GM19328 (cell line): Measurements from ENCODE around the gene OSBPL1A.
"Not testable (repeated sequence)": the region's sequence is repeated elsewhere in the genome, so short reads cannot be mapped to it uniquely, and the experiment has no call there.

ENCODE experiments used
- ATAC-seq: cut with Tn5 transposase; IDR thresholded peaks from one replicate; pipeline ENCODE4 v1.9.1; 2021; ENCODE audit warnings: mild to moderate bottlenecking, moderate library complexity; ENCODE audit not compliant: unreplicated experiment

OSBPL1A gene

DNA sequence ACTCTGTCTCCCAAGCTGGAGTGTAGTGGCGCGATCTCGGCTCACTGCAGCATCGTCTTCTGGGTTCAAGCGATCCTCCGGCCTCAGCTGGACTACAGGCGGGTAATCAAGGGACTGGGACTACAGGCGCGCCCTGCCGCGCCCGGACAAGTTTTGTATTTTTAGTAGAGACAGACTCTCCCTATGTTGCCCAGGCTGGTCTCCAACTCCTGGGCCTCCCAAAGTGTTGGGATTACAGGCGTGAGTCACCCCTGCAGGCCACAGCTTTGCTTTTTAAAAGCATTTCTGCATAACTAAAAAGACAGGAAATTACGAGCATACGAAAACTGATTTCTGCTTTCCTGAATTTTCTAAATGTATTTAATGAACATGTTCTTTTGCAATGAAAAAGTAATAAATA lies 916 bp upstream of the OSBPL1A start:
- no peak for ATAC-seq

DNA sequence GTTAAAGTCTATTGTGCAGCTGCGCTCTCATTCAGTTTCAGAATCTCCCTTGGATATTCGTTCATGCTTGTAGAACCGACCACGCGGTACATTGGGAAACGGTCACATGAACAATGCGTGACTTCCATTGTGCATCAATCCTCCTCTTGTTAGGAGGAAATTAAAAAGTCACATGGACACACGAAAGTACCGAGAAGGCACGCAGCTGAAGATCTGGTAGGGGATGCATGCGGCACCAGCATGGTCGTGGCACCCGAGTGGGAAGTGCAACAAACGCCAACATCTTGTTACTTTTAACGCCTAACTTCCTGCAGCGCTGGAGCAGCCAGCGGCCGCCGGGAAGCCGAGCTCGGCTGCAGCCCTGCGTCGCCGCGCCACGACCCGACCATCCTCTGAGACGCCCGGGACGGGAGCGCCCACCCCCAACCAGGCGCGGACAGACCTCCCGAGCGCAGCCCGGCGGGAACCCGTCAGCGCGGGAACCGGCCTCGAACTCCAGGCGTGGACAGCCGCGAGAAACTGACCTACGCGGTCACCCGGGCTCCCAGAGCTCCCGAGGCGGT lies 412 bp downstream of the OSBPL1A start:
- no peak for ATAC-seq

DNA sequence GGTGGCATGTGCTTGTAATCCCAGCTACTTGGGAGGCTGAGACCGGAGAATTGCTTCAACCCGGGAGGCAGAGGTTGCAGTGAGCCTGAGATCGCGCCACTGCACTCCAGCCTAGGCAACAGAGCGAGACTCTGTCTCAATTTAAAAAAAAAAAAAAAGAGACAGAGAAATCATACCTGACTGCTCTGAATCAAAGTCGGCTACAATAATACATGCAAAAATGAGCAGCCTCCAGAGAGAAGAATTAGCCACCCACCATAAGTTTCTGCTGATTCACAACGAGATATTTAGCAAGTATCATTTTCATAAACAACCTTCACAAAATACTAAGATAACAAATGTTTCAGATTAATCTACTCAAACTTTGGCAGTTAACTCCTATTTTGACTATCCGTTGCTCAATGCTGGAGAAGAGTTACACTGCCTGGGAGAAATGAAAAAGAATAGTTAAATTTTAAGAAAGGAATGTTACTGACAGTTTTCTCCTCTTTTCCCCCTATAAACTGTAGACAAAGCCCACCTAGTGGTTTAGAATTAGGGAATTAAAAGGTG lies 1.5 kb downstream of the OSBPL1A start:
- ATAC-seq: no peak

DNA sequence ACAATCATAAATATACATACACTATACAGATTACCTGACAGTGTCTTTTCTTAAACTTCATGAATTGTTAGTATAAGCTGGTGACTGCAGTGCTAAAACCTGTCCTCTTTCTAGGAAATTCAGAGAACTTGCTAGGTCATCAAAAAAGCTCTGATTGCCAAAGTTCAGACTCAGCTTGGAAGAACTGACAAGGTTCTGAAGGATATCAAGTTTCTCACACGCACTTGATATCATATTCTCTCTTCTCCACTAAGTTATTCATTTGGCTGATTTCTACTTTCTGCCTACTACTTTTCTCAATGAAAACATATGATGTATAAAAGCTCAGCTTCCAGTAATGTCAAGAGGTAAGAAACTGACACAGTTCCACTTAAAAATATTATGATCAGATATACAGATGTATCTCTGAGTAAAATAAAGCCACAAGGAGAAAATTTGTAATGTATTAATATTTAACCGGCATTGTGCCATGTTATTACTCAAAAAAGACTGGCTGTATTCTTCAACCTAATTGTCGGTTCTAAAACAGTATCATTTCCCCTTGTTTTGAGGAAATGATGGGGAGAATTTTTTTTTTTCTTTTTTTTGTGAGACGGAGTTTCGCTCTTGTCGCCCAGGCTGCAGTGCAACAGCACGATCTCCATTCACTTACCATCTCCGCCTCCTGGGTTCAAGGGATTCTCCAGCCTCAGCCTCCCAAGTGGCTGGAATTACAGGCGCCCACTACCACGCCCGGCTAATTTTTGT lies 2.4 kb downstream of the OSBPL1A start:
- no peak for ATAC-seq

DNA sequence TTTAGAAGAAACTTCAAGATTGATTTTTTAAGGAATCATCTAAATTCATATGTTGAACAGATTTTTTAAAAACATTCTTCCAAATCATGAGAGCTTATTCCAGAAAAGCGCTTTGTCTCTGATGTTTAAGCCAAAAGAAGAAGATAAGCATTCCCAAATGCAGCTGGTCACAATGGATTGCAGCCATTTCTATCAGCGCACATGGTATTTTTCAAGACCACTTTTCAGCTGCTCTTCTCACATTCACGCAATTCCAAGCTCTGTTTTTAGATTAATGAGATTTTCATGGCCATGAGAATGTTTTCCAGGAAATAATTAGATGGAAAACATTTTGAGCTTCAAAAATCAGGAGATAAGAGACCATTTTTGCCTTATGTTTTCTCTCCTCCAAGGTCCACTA lies 8.7 kb downstream of the OSBPL1A start:
- ATAC-seq: no peak

DNA sequence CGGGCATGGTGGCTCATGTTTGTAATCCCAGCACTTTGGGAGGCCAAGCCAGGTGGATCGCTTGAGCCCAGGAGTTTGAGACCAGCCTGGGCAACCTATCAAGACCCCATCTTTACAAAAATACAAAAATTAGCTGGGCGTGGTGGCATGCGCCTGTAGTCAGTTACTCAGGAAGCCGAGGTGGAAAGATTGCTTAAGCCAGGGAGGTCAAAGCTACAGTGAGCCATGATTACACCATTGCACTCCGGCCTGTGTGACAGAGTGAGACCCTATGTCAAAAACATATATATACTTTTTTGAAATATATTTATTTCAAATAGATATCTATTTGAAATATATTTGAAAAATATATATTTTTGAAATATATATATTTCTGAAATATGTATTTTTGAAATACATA lies 10.9 kb downstream of the OSBPL1A start:
- ATAC-seq: no peak

DNA sequence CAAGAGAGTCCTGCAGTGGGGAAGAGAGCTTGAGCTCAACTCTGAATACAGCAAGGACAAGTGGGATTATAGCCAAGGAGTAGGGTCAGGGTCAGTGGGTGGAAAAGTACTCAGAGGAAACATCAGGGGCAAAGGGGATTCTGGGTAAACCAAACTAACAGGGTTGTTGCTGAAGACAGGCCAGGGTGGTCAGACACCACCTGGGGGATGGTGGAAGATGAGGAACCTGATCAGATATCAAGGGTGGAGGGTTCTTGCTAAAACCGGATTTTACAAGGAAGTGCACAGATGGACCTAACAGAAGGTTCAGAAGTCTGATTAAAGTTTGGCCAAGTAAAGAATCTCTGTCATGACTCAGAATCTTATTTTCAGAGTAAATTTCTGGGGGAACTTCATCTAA lies 16.5 kb downstream of the OSBPL1A start:
- ATAC-seq: no peak

DNA sequence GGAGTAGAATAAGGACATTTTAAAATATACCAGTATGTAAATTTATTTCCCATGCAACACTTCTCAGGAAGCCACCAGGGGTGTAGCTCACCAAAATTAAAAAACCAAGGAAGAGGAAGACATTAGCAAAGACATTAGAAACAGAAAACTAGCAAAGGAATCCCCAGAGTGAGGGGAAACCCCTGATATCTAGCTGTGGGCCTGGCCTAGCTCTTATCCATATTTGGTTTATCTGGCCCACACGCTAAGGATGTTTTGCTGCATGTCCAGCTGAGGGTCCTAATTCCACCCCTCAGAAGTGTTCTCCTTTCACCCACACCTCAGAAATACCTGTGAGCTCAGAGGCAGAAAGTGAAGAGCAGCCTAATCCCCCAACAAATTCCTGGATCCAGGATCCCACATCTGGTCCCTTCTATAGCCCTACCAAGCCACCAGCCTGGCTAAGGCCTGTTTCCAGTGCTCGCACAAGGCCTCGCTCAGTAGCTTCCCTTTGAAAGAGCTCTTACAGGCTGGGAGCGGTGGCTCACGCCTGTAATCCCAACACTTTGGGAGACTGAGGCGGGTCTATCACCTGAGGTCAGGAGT lies 17.4 kb downstream of the OSBPL1A start:
- no peak for ATAC-seq

DNA sequence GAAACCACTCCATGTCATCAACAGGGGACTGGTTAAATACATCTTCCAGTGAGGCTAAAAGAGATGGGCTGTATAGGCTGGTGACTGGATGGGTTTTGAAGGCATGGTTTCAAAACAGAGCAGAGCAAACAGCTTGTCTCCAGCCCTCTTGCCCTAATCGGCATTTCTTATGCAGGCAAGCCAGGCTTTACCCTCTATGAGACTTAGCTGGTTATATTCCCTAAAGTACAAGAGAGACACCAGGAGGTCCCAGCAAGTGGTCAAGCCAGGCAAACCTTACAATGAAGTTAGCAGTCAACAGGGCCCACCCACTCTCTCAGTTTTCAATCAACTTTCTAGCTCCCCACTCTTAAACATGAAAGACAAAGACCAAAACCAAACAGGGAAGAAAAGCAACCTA lies 19.0 kb downstream of the OSBPL1A start:
- ATAC-seq: no peak

DNA sequence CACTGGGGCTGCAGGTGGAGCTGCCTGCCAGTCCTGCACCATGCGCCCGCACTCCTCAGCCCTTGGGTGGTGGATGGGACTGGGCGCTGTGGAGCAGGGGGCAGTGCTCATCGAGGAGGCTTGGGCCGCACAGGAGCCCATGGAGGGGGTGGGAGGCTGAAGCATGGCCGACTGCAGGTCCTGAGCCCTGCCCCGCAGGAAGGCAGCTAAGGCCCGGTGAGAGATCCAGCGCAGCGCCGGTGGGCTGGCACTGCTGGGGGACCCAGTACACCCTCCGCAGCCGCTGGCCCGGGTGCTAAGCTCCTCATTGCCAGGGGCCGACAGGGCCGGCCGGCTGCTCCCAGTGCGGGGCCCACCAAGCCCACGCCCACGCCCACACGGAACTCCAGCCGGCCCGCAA lies 21.1 kb downstream of the OSBPL1A start:
- not testable (repeated sequence) for ATAC-seq

DNA sequence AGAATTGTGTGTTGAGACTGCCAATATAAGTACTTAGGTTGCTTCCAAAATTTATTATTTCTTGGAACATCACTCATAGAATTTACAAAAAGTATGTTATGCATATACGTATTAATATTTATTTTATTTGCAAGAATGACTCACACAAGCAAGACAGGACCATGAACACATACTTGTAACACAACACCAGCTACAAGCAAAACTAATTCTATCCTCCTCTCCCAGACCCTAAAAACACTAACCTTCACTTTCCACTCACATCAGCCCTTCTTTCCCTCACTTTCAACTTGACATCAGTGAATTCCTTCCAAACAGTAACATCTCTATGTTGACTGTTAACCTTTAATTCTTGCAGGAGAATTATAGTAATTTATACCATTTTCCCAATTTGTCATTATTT lies 24.3 kb downstream of the OSBPL1A start:
- ATAC-seq: no peak

DNA sequence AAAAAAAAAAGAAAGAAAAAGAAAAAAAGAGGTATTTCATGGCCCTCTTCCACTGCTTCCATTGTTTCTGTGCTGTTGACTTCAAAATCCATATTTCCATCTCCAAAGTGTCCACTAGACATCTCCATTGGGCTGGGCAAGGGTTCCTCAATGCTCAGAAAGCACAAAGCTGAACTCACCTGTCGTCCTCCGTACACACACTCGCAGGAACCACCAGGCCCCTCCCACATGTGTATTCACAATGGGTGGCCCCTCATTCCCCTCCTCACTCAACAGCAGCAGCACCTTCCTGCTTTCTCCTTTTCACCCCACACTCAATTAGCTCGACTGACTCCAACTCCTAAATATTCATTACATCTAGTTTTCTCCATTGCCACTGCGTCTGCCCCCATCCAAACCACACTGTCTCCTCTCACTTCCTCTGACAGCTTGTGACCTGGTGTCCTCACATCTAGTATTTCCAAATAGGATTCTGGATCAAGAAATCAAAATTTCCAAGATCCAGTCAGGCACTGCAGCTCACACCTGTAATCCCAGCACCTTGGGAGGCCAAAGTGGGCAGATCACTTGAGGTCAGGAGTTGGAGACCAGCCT lies 25.2 kb downstream of the OSBPL1A start:
- ATAC-seq: no peak

DNA sequence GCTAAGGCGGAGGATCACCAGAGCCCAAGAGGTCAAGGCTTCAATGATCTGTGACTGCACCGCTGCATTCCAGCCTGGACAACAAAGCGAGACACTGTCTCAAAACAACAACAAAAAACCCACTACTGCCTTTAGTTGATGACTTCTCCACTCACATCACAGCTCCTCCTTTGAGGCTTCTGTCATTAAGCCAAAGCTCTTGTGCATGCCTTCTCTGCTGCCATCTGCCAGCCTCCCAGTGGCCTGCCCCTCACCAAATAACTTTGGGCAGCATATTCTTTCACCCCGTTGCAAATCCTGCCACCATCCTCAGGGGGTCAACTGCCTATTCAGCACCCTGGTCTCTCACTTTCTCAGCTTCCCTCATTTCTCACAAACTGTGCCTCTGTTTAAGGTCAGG lies 27.5 kb downstream of the OSBPL1A start:
- no peak for ATAC-seq

DNA sequence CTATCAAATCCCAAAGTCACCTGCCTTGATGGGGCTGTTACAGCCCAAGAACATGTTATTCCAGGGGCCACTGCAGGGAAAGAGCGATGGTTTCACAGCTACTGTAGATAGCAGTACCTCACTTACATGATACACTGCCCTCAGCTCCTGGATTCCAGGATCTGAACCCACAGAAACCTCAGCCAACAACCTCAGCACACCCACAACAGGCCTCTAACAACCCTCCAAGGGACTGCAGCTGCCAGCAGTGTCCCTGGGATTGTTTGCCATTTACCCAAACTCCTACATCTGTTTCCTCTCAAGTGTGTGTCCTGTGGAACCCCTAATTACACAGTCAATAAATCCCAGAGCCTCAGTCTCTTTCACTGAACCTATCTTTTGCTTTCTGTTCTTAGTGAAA lies 28.2 kb downstream of the OSBPL1A start:
- ATAC-seq: no peak

DNA sequence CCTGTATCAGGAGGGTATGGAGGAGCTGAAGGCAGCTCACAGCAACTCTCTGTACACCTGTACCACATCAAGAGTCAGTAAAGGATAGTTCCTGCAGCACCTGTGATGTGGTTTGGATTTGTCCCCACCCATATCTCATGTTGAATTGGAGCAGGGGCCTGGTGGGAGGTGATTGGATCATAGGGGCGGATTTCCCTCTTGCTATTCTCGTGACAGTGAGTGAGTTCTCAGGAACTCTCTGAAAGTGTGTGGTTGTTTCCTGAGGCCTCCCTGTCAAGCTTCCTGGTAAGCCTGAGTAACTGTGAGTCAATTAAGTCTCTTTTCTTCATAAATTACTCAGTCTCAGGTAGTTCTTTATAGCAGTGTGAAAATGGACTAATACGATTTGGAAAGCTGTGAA lies 28.9 kb downstream of the OSBPL1A start:
- no peak for ATAC-seq

DNA sequence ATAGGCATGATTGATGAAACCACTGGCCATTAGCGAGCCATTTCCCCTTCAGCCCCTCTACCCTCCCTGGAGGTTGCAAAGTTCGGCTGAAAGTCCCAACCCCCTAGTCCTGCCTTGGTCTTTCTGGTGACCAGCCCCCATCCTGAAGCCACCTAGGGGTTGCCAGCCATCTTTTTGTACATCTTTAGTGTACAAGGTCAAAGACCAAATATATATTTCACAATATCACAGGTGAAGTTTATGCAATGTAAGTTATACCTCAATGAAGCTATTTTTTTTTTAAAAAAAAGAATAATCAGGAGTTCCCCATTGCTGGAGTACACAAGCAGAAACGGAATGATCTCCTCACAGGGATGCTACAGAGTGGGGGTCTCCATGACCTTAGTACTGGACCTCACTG lies 31.3 kb downstream of the OSBPL1A start:
- no peak for ATAC-seq

DNA sequence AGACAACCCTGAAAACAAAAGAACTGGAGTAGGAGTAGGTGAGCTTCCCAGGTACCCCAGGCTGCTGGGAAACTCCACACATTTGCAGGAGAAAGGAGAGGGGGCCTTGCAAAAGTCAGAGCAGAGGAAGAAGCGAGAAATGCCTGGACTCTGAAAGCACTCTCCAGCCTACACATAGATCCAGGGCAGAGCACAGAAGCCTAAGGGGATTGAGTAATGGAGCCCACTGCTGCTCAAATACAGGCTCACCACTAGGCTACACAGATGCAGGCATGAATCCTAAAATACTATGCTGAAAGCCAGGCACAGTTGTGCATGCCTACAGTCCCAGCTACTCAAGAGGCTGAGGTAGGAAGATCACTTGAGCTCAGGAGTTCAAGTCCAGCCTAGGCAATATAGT lies 33.4 kb downstream of the OSBPL1A start:
- no peak for ATAC-seq

DNA sequence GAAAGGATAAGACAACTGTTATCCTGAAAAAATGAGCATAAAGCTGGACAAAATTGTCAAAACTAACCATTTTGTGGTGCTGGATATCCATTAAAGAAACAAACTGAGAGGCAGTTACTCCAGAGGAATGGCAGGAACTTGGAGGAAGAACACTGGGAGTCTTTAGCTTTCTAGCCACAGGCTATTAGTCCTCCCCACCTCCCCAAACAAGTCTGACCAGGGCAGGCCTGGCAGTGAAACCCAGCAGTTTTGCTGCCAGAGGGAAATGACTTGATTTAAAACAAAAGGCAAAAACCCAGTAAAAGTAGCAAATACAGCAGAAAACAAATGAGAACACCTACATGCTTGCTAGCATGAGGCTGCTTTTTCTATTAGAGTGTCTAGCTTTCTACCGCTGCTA lies 34.9 kb downstream of the OSBPL1A start:
- no peak for ATAC-seq

DNA sequence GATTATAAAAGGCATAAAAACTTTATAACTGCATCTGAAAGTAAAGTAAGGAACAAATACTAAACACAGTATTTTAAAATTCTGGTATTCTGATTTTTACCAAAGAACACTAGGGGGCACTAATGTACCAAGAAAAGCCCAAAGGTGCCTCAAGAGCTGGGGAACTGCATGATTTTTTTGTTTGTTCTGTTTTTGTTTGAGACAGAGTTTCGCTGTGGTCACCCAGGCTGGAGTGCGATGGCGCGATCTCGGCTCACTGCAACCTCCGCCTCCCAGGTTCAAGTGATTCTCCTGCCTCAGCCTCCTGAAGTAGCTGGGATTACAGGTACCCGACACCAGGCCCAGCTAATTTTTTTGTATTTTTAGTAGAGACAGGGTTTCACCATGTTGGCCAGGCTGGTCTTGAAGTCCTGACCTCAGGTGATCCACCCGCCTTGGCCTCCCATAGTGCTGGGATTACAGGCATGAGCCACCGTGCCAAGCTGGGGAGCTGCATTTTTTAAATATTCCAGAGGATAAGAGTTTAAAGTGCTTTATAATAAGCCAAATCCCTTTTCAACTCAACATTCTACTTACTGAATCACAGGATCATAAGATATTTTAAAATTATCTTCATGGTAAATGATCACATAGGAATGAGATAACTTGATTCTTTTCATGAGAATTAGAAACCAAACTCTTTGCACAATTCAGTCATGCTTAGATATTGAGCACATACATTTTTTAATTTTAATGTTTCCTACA lies 37.7 kb downstream of the OSBPL1A start:
- ATAC-seq: not testable (repeated sequence)

DNA sequence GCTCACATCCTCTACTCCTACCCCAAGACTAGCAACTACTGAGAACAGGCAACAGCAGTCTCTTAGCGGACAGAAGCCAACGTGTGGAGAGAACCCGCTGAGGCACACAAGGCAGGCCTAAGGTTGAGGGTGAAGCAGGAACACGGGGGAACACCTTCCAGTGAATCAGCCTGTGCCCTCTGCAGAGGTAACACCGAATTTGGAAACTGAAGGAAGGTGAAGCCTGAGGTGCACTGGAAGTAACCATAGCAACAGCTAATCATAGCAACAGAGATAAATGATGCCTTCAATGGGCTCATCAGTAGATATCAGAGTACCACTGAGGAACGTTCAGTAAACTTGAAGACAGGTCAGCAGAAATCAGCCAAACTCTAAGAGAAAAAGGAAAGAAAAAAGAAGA lies 43.3 kb downstream of the OSBPL1A start:
- ATAC-seq: no peak

DNA sequence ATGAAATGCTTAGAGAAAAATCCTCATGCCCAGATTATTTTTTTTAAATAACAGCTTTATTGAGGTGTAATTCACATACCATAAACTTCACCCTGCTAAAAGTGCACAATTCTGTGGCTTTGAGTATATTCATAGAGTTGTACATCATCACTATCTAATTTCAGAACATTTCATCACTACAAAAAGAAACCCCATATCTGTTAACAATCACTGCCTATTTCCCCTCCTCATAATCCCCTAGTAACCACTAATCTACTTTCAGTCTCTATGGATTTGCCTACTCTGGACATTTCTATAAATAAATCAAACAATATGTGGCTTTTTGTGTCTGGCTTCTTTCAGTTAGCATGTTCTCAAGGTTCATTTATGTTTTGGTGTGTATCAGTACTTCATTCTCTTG lies 51.4 kb downstream of the OSBPL1A start:
- ATAC-seq: no peak
